ENCODE measurements around the gene CPD.

- TF ChIP-seq CTCF (IDR thresholded peaks at IDR 0.05) (no peak), EZH2phosphoT487 (IDR thresholded peaks at IDR 0.05; ENCODE audit: borderline replicate concordance, low read depth) (no peak), MAX (IDR thresholded peaks at IDR 0.05; ENCODE audit: low read depth) (no peak), REST (IDR thresholded peaks at IDR 0.05; ENCODE audit: low read depth, low read length) (no peak), ELF1 (IDR thresholded peaks at IDR 0.05) (no peak), MXI1 (IDR thresholded peaks at IDR 0.05; ENCODE audit: low read depth, low read length) (no peak), EP300 (IDR thresholded peaks at IDR 0.05; ENCODE audit: borderline replicate concordance in 1 of 2, low read depth in 1 of 2, low read length in 1 of 2) (no peak), POLR2AphosphoS5 (IDR thresholded peaks at IDR 0.05; ENCODE audit: low read depth, low read length) (no peak), YY1 (IDR thresholded peaks at IDR 0.05; ENCODE audit: low read depth) (no peak), RAD21 (IDR thresholded peaks at IDR 0.05; ENCODE audit: low read length) (no peak)
Measured at GRCh38 chr17:30344283-30345088, 34.2 kb upstream of the CPD start.
